Naive thymus-derived CD8-positive, alpha-beta T cell (primary cell): ENCODE data around the gene DPM2. TPM values are rescaled to one million over a fixed set of nuclear protein-coding genes. Genes with fewer than 3 reads are reported as not detected.

Experiments used
- ATAC-seq, 2 donors: fragments of 150-1000 bp; cut with Tn5 transposase in 1 of 2; sonication (Bioruptor Pico), chemical (Tn5 transposase) in 1 of 2; 1 replicate in 1 of 2; 2 replicates in 1 of 2; pipeline ENCODE4 v1.10.0; 2021; ENCODE audit warnings: mild to moderate bottlenecking in 2 of 2, moderate library complexity in 2 of 2
- POLR2A ChIA-PET: fragments of 350-600 bp; sonication (Branson Sonifier 250); formaldehyde crosslinking; loops from one replicate; lab custom pipeline; 2021; ENCODE audit warnings: antibody characterized with exemption; lab: Charles Lee
- DNase-seq, 10 donors: peaks; one replicate each; pipeline versions ENCODE4 v3.0.0 to v3.0.0-alpha.2; 2020 to 2022
- H3K27ac Mint-ChIP-seq, 10 donors: one replicate each; pipeline ENCODE4 v1.8.0; 2020 to 2022; ENCODE audit warnings: mild to moderate bottlenecking in 10 of 10, mixed read lengths in 10 of 10, moderate library complexity in 4 of 10, inconsistent platforms in 1 of 10
- H3K27me3 Mint-ChIP-seq, 5 donors: one replicate each; pipeline ENCODE4 v1.8.0; 2021 to 2022; ENCODE audit warnings: mixed read lengths in 5 of 5
- H3K36me3 Mint-ChIP-seq, 3 donors: one replicate each; pipeline ENCODE4 v1.8.0; 2020 to 2022; ENCODE audit warnings: mixed read lengths in 3 of 3, mild to moderate bottlenecking in 2 of 3, inconsistent platforms in 1 of 3
- H3K4me1 Mint-ChIP-seq, 4 donors: one replicate each; pipeline ENCODE4 v1.8.0; 2021 to 2022; ENCODE audit warnings: mixed read lengths in 4 of 4
- H3K4me3 Mint-ChIP-seq, 10 donors: one replicate each; pipeline ENCODE4 v1.8.0; 2020 to 2022; ENCODE audit warnings: mild to moderate bottlenecking in 10 of 10, mixed read lengths in 10 of 10, moderate library complexity in 6 of 10, inconsistent platforms in 1 of 10
- H3K9me3 Mint-ChIP-seq, 9 donors: one replicate each; pipeline ENCODE4 v1.8.0; 2020 to 2022; ENCODE audit warnings: mixed read lengths in 9 of 9, mild to moderate bottlenecking in 3 of 9, inconsistent platforms in 1 of 9, moderate library complexity in 1 of 9
- polyA plus RNA-seq, 3 donors: library from polyadenylated mRNA; unstranded; fragments of 300-500 nt; fragmentation: Illumina TruSeq; gene quantifications; one replicate each; pipeline ENCODE4 v1.2.3, GENCODE V29; 2021
- total RNA-seq, 8 experiments: library from RNA in 2 of 8; stranded (reverse) in 2 of 8; gene quantifications; one replicate each; pipeline ENCODE4 v1.2.3 and lab custom pipeline; 2021 to 2026

Gene DPM2
- total and polyA plus RNA-seq, 5 experiments from 2014 or later = 28.5 to 74.6 (median 34.7) TPM

GRCh38 chr9:127915801-127916719, 21.6 kb downstream of the DPM2 start:
- H3K36me3 Mint-ChIP-seq = peaks cover 2 to 32% (median 6%) of the 10 kb centered on the region in 3 donors
- peaks cover 28 to 70% (median 57%) of the 10 kb centered on the region in 4 donors for H3K4me1 Mint-ChIP-seq
- peak; percentile 45 to 88 (median 66) for DNase-seq
- H3K9me3 Mint-ChIP-seq = no peaks in the 10 kb centered on the region
- peak overlapping the region; percentile 85 to 95 (median 92) for H3K4me3 Mint-ChIP-seq
- no peaks in the 10 kb centered on the region for H3K27me3 Mint-ChIP-seq
- peak; percentile 34 to 67 for ATAC-seq
- peak overlapping the region; percentile 83 to 98 (median 96) for H3K27ac Mint-ChIP-seq
- POLR2A ChIA-PET = interaction anchor here (0.5 to 12.6 kb wide), 35 partner anchors 12 to 1967 kb away, joined by 3 to 328 read pairs (median 4); partner anchors contain the start of genes CDK9, DPM2, FPGS and PTGES2

- DNase-seq (no peak), ATAC-seq (no peak)
- peaks cover 6 to 39% (median 7%) of the 10 kb centered on the region in 3 donors for H3K36me3 Mint-ChIP-seq
- peak overlapping the region; percentile 83 to 98 (median 96) for H3K27ac Mint-ChIP-seq
- H3K4me3 Mint-ChIP-seq = peak overlapping the region; percentile 85 to 95 (median 92)
- no peaks in the 10 kb centered on the region for H3K27me3 Mint-ChIP-seq
- H3K4me1 Mint-ChIP-seq = peaks cover 33 to 71% (median 62%) of the 10 kb centered on the region in 4 donors
- POLR2A ChIA-PET = interaction anchor here (0.6 to 12.6 kb wide), 19 partner anchors 12 to 1968 kb away, joined by 3 to 328 read pairs (median 4); partner anchors contain the start of genes CDK9, FPGS, PTGES2 and RPL12
- no peaks in the 10 kb centered on the region for H3K9me3 Mint-ChIP-seq
Measured at GRCh38 chr9:127915325-127915752, 22.3 kb downstream of the DPM2 start.

- ATAC-seq = no peak
- Mint-ChIP-seq H3K4me1 (peaks cover 27 to 62% (median 54%) of the 10 kb centered on the region in 4 donors), H3K27ac (peak overlapping the region in 8 of 10 donors; percentile 3 to 82 (median 54)), H3K4me3 (peak overlapping the region in 2 of 10 donors; percentile 18 to 67), H3K27me3 (no peaks in the 10 kb centered on the region), H3K36me3 (peaks cover 6 to 43% (median 7%) of the 10 kb centered on the region in 3 donors), H3K9me3 (no peaks in the 10 kb centered on the region)
- POLR2A ChIA-PET = interaction anchor here (1.2 to 12.6 kb wide), 2 partner anchors 11 to 135 kb away, joined by 6 to 328 read pairs; partner anchors contain the start of genes SH2D3C and ST6GALNAC6
- DNase-seq = no peak
Measured at GRCh38 chr9:127913682-127914081, 24.0 kb downstream of the DPM2 start.

- ATAC-seq (no peak), DNase-seq (no peak)
- Mint-ChIP-seq H3K27me3 (no peaks in the 10 kb centered on the region), H3K4me1 (peaks cover 21 to 54% (median 46%) of the 10 kb centered on the region in 4 donors), H3K27ac (peak overlapping the region in 6 of 10 donors; percentile 13 to 80 (median 64)), H3K36me3 (peaks cover 6 to 48% (median 7%) of the 10 kb centered on the region in 3 donors), H3K4me3 (no peak overlapping the region), H3K9me3 (no peaks in the 10 kb centered on the region)
- POLR2A ChIA-PET = interaction anchor here (1.2 to 12.6 kb wide), 2 partner anchors 10 to 135 kb away, joined by 6 to 328 read pairs; partner anchors contain the start of genes SH2D3C and ST6GALNAC6
Measured at GRCh38 chr9:127912882-127913281, 24.8 kb downstream of the DPM2 start.

- Mint-ChIP-seq H3K36me3 (peaks cover 6 to 51% (median 7%) of the 10 kb centered on the region in 3 donors), H3K9me3 (no peaks in the 10 kb centered on the region), H3K4me1 (peaks cover 19 to 52% (median 41%) of the 10 kb centered on the region in 4 donors), H3K27me3 (no peaks in the 10 kb centered on the region), H3K4me3 (no peak overlapping the region), H3K27ac (peak overlapping the region in 3 of 10 donors; percentile 49 to 81 (median 70))
- DNase-seq = no peak
- POLR2A ChIA-PET = interaction anchor here (1.2 to 12.6 kb wide), 2 partner anchors 9 to 134 kb away, joined by 6 to 328 read pairs; partner anchors contain the start of genes SH2D3C and ST6GALNAC6
- no peak for ATAC-seq
Measured at GRCh38 chr9:127912296-127912695, 25.4 kb downstream of the DPM2 start.

GRCh38 chr9:127910613-127911205, 26.9 kb downstream of the DPM2 start:
- peaks cover 18 to 61% (median 44%) of the 10 kb centered on the region in 4 donors for H3K4me1 Mint-ChIP-seq
- no peak for DNase-seq
- H3K4me3 Mint-ChIP-seq = peak overlapping the region in 4 of 10 donors; percentile 26 to 65 (median 45)

GRCh38 chr9:127909839-127910273, 27.8 kb downstream of the DPM2 start:
- H3K27me3 Mint-ChIP-seq = no peaks in the 10 kb centered on the region
- H3K36me3 Mint-ChIP-seq = peaks cover 5 to 48% (median 7%) of the 10 kb centered on the region in 3 donors
- H3K27ac Mint-ChIP-seq = peak overlapping the region in 9 of 10 donors; percentile 28 to 83 (median 68)
- no peak overlapping the region for H3K4me3 Mint-ChIP-seq
- peaks cover 21 to 62% (median 45%) of the 10 kb centered on the region in 4 donors for H3K4me1 Mint-ChIP-seq
- POLR2A ChIA-PET = interaction anchor here (0.6 to 17.2 kb wide), 6 partner anchors 8 to 320 kb away, joined by 3 to 328 read pairs (median 3); partner anchors contain the start of genes PIP5KL1 and ST6GALNAC4
- DNase-seq = no peak
- ATAC-seq = no peak
- H3K9me3 Mint-ChIP-seq = no peaks in the 10 kb centered on the region

More at GRCh38 chr9:127910613-127911205, 26.9 kb downstream of the DPM2 start:
- H3K9me3 Mint-ChIP-seq = no peaks in the 10 kb centered on the region
- POLR2A ChIA-PET = interaction anchor here (0.5 to 17.2 kb wide), 7 partner anchors 8 to 320 kb away, joined by 3 to 328 read pairs (median 3); partner anchors contain the start of gene ST6GALNAC4
- no peak for ATAC-seq
- peak overlapping the region; percentile 66 to 89 (median 85) for H3K27ac Mint-ChIP-seq
- H3K36me3 Mint-ChIP-seq = peaks cover 5 to 48% (median 7%) of the 10 kb centered on the region in 3 donors
- no peaks in the 10 kb centered on the region for H3K27me3 Mint-ChIP-seq

- no peaks in the 10 kb centered on the region for H3K9me3 Mint-ChIP-seq
- H3K36me3 Mint-ChIP-seq = peaks cover 5 to 38% (median 7%) of the 10 kb centered on the region in 3 donors
Measured at GRCh38 chr9:127908660-127908926, 29.1 kb downstream of the DPM2 start.

GRCh38 chr9:127907867-127908659, 29.6 kb downstream of the DPM2 start:
- H3K9me3 Mint-ChIP-seq = no peaks in the 10 kb centered on the region
- POLR2A ChIA-PET = interaction anchor here (0.7 to 17.2 kb wide), 3 partner anchors 10 to 26 kb away, joined by 3 to 328 read pairs (median 15); partner anchors contain the start of gene ST6GALNAC4
- H3K4me3 Mint-ChIP-seq = peak overlapping the region in 1 of 10 donors; percentile 16
- no peaks in the 10 kb centered on the region for H3K27me3 Mint-ChIP-seq
- H3K36me3 Mint-ChIP-seq = peaks cover 5 to 35% (median 7%) of the 10 kb centered on the region in 3 donors
- DNase-seq (peak in 1 of 10 donors; percentile 61), ATAC-seq (no peak)
- peaks cover 30 to 66% (median 55%) of the 10 kb centered on the region in 4 donors for H3K4me1 Mint-ChIP-seq
- peak overlapping the region; percentile 88 to 100 (median 100) for H3K27ac Mint-ChIP-seq

More at GRCh38 chr9:127908660-127908926, 29.1 kb downstream of the DPM2 start:
- Mint-ChIP-seq H3K27ac (peak overlapping the region in 8 of 10 donors; percentile 10 to 100 (median 44)), H3K4me3 (no peak overlapping the region), H3K27me3 (no peaks in the 10 kb centered on the region), H3K4me1 (peaks cover 27 to 64% (median 51%) of the 10 kb centered on the region in 4 donors)
- ATAC-seq (no peak), DNase-seq (no peak)
- POLR2A ChIA-PET = interaction anchor here (17.2 kb wide), 1 partner anchor 10 kb away, joined by 328 read pairs; the partner anchor contains the start of gene ST6GALNAC4

GRCh38 chr9:127905788-127906191, 31.9 kb downstream of the DPM2 start:
- peaks cover 0 to 16% (median 2%) of the 10 kb centered on the region in 3 donors for H3K36me3 Mint-ChIP-seq
- DNase-seq = peak; percentile 68 to 84 (median 74)
- H3K4me1 Mint-ChIP-seq = peaks cover 22 to 65% (median 53%) of the 10 kb centered on the region in 4 donors
- H3K9me3 Mint-ChIP-seq = no peaks in the 10 kb centered on the region
- peak overlapping the region; percentile 98 to 100 (median 100) for H3K27ac Mint-ChIP-seq
- ATAC-seq = peak; percentile 66 to 74
- no peaks in the 10 kb centered on the region for H3K27me3 Mint-ChIP-seq
- H3K4me3 Mint-ChIP-seq = peak overlapping the region; percentile 82 to 99 (median 95)
- POLR2A ChIA-PET = interaction anchor here (0.6 to 17.2 kb wide), 31 partner anchors 8 to 841 kb away, joined by 3 to 328 read pairs (median 4); partner anchors contain the start of genes CDK9, FPGS, PIP5KL1 and SH2D3C
